ENCODE results near the gene SPACDR. TPM values are rescaled to one million over a fixed set of nuclear protein-coding genes. Genes with fewer than 3 reads are reported as not detected.

SPACDR gene
- total and polyA plus RNA-seq, 2 donors (not counting 1 experiment from before 2014, with no cell fraction given) = 2.1 to 3.7 TPM

DNA sequence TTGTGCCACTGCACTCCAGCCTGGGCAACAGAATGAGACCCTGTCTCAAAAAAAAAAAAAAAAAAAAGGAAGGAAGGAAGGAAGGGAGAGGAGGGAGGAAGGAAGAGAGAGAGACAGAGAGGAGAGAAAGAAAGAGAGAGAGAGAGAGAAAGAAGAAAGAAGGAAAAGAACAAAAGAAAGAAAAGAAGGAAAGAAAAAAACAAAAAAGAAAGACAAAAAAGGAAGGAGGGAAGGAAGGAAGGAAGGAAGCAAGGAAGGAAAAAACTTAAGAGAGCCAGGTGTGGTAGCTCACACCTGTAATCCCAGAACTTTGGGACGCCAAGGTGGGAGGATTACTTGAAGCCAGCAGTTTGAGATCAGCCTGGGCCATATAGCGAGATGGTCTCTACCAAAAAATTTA, 731 bp upstream of the SPACDR start:
- Histone ChIP-seq H3K4me1 (ENCODE audit: control insufficient read depth in 2 of 2, insufficient read depth in 2 of 2, low read length in 2 of 2) (peaks cover 3 to 4% of the 10 kb centered on the region in 2 donors), H3K9me3 (ENCODE audit: control extremely low read depth in 1 of 3, control insufficient read depth in 2 of 3, insufficient read depth in 1 of 3, low read length in 2 of 3) (no peaks in the 10 kb centered on the region), H3K27ac (ENCODE audit: low read length in 2 of 2) (no peak overlapping the region), H3K36me3 (replicated peaks in 1 of 2; ENCODE audit: control extremely low read depth in 1 of 2, control insufficient read depth in 1 of 2, extremely low read depth in 1 of 2, insufficient read depth in 2 of 2, low read length in 1 of 2) (peaks cover 4 to 31% of the 10 kb centered on the region in 2 experiments), H3K9ac (ENCODE audit: low read length) (no peak overlapping the region), H4K20me1 (ENCODE audit: control insufficient read depth, insufficient read depth, low read length, poor library complexity, severe bottlenecking) (peaks cover 33% of the 10 kb centered on the region), H2AFZ (ENCODE audit: insufficient read depth, low read depth, low read length, poor library complexity, severe bottlenecking) (no peak overlapping the region), H3K27me3 (replicated peaks in 1 of 4; ENCODE audit: control extremely low read depth in 1 of 4, control insufficient read depth in 3 of 4, insufficient read depth in 4 of 4, low read length in 3 of 4) (no peaks in the 10 kb centered on the region), H3K79me2 (ENCODE audit: control insufficient read depth, insufficient read depth, low read length) (peaks cover 25% of the 10 kb centered on the region), H3K4me2 (replicated peaks; ENCODE audit: low read depth, low read length, poor library complexity, severe bottlenecking) (no peak overlapping the region), H3K4me3 (ENCODE audit: control extremely low read depth in 1 of 5, extremely low read depth in 1 of 5, insufficient read depth in 1 of 5, low read depth in 2 of 5, low read length in 4 of 5) (no peak overlapping the region)
- DNase-seq (no peak), ATAC-seq (ENCODE audit: low read depth) (no peak)
- intact Hi-C loops (cut with micrococcal nuclease) = no loop called here
- no peaks in the 10 kb centered on the region for H3K27me3 Mint-ChIP-seq
- H3K27ac Mint-ChIP-seq = no peak overlapping the region
- H3K4me1 Mint-ChIP-seq = peaks cover 3% of the 10 kb centered on the region
- H3K9me3 Mint-ChIP-seq (ENCODE audit: insufficient read depth) = no peaks in the 10 kb centered on the region
- TF ChIP-seq, protein P1, sequence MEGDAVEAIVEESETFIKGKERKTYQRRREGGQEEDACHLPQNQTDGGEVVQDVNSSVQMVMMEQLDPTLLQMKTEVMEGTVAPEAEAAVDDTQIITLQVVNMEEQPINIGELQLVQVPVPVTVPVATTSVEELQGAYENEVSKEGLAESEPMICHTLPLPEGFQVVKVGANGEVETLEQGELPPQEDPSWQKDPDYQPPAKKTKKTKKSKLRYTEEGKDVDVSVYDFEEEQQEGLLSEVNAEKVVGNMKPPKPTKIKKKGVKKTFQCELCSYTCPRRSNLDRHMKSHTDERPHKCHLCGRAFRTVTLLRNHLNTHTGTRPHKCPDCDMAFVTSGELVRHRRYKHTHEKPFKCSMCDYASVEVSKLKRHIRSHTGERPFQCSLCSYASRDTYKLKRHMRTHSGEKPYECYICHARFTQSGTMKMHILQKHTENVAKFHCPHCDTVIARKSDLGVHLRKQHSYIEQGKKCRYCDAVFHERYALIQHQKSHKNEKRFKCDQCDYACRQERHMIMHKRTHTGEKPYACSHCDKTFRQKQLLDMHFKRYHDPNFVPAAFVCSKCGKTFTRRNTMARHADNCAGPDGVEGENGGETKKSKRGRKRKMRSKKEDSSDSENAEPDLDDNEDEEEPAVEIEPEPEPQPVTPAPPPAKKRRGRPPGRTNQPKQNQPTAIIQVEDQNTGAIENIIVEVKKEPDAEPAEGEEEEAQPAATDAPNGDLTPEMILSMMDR (IDR thresholded peaks at IDR 0.05) = no peak
- no peak for TF ChIP-seq EZH2 (IDR thresholded peaks at IDR 0.05; ENCODE audit: borderline replicate concordance, insufficient read depth, low read depth, low read length, poor library complexity, severe bottlenecking)
- POLR2A ChIA-PET = interaction anchor here (0.6 kb wide), 1 partner anchor 11 kb away, joined by 7 read pairs; no protein-coding TSS in a partner anchor
- 80% methylated on average over 1 of the region's 2 CpGs for WGBS (ENCODE audit: insufficient coverage)
- CTCF ChIA-PET = interaction anchor here (1.1 to 2.6 kb wide), 6 partner anchors 15 to 124 kb away, joined by 3 to 15 read pairs (median 6); partner anchors contain the start of gene TSC22D4
- no peak overlapping the region for H3K4me3 Mint-ChIP-seq

GRCh38 chr7:100457033-100457432, 7.0 kb downstream of the SPACDR start:
- Mint-ChIP-seq H3K27ac (no peak overlapping the region), H3K4me1 (peaks cover 3% of the 10 kb centered on the region), H3K27me3 (no peaks in the 10 kb centered on the region), H3K9me3 (ENCODE audit: insufficient read depth) (no peaks in the 10 kb centered on the region), H3K4me3 (no peak overlapping the region)
- Histone ChIP-seq H3K4me2 (replicated peaks; ENCODE audit: low read depth, low read length, poor library complexity, severe bottlenecking) (no peak overlapping the region), H3K9ac (ENCODE audit: low read length) (no peak overlapping the region), H3K27ac (ENCODE audit: low read length in 2 of 2) (no peak overlapping the region), H3K79me2 (ENCODE audit: control insufficient read depth, insufficient read depth, low read length) (no peaks in the 10 kb centered on the region), H3K27me3 (replicated peaks in 1 of 4; ENCODE audit: control extremely low read depth in 1 of 4, control insufficient read depth in 3 of 4, insufficient read depth in 4 of 4, low read length in 3 of 4) (no peaks in the 10 kb centered on the region), H4K20me1 (ENCODE audit: control insufficient read depth, insufficient read depth, low read length, poor library complexity, severe bottlenecking) (no peaks in the 10 kb centered on the region), H2AFZ (ENCODE audit: insufficient read depth, low read depth, low read length, poor library complexity, severe bottlenecking) (no peak overlapping the region), H3K4me3 (ENCODE audit: control extremely low read depth in 1 of 5, extremely low read depth in 1 of 5, insufficient read depth in 1 of 5, low read depth in 2 of 5, low read length in 4 of 5) (no peak overlapping the region), H3K4me1 (ENCODE audit: control insufficient read depth in 2 of 2, insufficient read depth in 2 of 2, low read length in 2 of 2) (no peaks in the 10 kb centered on the region), H3K36me3 (replicated peaks in 1 of 2; ENCODE audit: control extremely low read depth in 1 of 2, control insufficient read depth in 1 of 2, extremely low read depth in 1 of 2, insufficient read depth in 2 of 2, low read length in 1 of 2) (peaks cover 1 to 7% of the 10 kb centered on the region in 2 experiments), H3K9me3 (ENCODE audit: control extremely low read depth in 1 of 3, control insufficient read depth in 2 of 3, insufficient read depth in 1 of 3, low read length in 2 of 3) (no peaks in the 10 kb centered on the region)
- no peak for TF ChIP-seq EZH2 (IDR thresholded peaks at IDR 0.05; ENCODE audit: borderline replicate concordance, insufficient read depth, low read depth, low read length, poor library complexity, severe bottlenecking)
- intact Hi-C loops (cut with micrococcal nuclease) = no loop called here
- POLR2A ChIA-PET = interaction anchor here (0.7 to 0.8 kb wide), 3 partner anchors 10 to 47 kb away, joined by 3 to 8 read pairs (median 7); no protein-coding TSS in a partner anchor
- WGBS (ENCODE audit: insufficient coverage) = 100% methylated on average over 1 of the region's 6 CpGs
- ATAC-seq (ENCODE audit: low read depth) (no peak), DNase-seq (no peak)
- CTCF ChIA-PET = interaction anchor here (2.6 kb wide), 1 partner anchor 12 kb away, joined by 8 read pairs; no protein-coding TSS in a partner anchor
